ENCODE results near the gene MEX3D. TPM values are rescaled to one million over a fixed set of nuclear protein-coding genes. Genes with fewer than 3 reads are reported as not detected.

The MEX3D gene
- total RNA-seq, 1 donor from 2014 or later = 6.4 TPM

DNA sequence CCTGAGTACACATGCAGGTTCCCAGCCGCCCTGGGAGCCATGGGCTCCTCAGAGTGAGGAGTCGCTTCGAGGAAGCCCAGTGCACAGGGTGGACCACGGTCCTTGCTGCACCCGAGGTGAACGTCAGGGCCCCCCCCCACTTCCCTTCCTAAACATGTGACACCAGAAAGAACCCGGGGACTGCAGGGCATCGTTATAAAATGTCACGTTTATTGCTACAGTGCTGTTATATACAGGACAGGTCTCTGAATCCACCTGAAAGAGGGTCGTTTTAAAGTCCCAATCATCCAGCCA is 40.9 kb upstream of the MEX3D start:
- Histone ChIP-seq H3K36me3 (peaks cover 36% of the 10 kb centered on the region), H3K27me3 (ENCODE audit: low read depth) (no peaks in the 10 kb centered on the region), H3K9me3 (replicated peaks) (no peaks in the 10 kb centered on the region), H3K4me3 (no peak overlapping the region), H3K27ac (replicated peaks) (no peak overlapping the region), H3K4me1 (peaks cover 24% of the 10 kb centered on the region)
- intact Hi-C loops (cut with micrococcal nuclease) = no loop called here
- TF ChIP-seq, protein P1, sequence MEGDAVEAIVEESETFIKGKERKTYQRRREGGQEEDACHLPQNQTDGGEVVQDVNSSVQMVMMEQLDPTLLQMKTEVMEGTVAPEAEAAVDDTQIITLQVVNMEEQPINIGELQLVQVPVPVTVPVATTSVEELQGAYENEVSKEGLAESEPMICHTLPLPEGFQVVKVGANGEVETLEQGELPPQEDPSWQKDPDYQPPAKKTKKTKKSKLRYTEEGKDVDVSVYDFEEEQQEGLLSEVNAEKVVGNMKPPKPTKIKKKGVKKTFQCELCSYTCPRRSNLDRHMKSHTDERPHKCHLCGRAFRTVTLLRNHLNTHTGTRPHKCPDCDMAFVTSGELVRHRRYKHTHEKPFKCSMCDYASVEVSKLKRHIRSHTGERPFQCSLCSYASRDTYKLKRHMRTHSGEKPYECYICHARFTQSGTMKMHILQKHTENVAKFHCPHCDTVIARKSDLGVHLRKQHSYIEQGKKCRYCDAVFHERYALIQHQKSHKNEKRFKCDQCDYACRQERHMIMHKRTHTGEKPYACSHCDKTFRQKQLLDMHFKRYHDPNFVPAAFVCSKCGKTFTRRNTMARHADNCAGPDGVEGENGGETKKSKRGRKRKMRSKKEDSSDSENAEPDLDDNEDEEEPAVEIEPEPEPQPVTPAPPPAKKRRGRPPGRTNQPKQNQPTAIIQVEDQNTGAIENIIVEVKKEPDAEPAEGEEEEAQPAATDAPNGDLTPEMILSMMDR (IDR thresholded peaks at IDR 0.05; ENCODE audit: borderline replicate concordance) = no peak
- DNase-seq = no peak

DNA sequence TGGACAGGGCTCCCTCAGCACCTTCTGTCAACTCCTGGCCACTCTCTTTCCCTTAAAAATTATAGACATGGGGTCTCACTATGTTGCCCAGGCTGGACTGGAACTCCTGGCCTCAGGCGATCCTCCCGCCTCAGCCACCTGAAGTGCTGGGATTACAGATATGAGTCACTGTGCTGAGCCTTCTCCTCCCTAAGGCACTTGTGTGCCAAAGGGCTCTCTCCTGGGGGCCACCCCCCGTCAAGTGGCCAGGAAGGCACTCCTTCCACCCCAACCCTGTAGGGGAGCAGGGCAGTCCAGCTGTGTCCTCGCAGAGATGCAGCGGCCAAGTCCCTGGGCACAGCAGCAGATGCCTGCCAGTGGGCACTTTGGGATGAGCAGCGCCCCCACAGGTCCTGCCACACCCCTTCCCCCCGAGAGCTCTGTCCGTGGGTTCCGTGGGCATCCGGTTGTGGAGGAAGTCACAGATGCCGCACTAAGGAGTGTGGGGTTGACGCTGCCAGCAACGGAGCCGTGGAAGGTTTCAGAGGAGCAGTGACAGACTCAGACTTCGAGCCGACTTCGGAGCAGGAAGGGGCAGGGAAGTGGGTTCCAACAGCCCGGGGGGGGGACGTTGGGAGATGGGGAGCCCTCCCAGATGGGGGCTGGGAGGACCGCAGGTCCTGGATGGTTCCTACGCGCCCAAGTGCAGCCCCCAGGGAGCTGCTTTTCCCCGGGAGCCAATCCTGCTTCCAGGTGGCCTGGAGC is 40.4 kb upstream of the MEX3D start:
- Histone ChIP-seq H3K27ac (replicated peaks) (no peak overlapping the region), H3K36me3 (peaks cover 32% of the 10 kb centered on the region), H3K4me1 (peaks cover 30% of the 10 kb centered on the region), H3K27me3 (ENCODE audit: low read depth) (no peaks in the 10 kb centered on the region), H3K9me3 (replicated peaks) (no peaks in the 10 kb centered on the region), H3K4me3 (no peak overlapping the region)
- intact Hi-C loops (cut with micrococcal nuclease) = no loop called here
- DNase-seq = no peak
- TF ChIP-seq, protein P1 (IDR thresholded peaks at IDR 0.05; ENCODE audit: borderline replicate concordance) = no peak

DNA sequence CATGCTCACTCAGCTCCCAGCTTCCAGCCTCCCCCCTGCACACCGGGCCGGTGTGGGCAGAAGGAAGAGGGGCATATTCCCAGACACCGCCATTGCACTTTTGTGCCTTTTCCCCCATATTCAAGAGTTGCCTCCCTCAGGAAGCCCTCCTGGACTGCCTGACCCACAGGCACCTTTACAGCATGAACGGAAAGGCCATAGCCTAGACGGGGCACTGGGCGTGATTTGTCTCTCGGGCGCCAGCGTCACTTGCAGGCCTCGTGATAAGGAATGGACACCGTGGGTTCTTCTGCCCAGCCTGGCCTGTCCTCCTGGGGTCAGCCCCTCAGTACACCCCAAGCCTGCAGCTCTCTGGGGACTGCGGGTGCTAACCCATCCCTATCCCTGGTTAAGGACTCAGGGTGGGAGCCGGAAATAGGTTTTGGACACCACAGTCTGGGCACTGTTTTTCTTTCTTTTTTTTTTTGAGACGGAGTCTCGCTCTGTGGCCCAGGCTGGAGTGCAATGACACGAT is 38.1 kb upstream of the MEX3D start:
- Histone ChIP-seq H3K27me3 (ENCODE audit: low read depth) (no peaks in the 10 kb centered on the region), H3K27ac (replicated peaks) (peak overlapping the region; percentile 97), H3K4me3 (peak overlapping the region; percentile 90), H3K4me1 (peaks cover 47% of the 10 kb centered on the region), H3K9me3 (replicated peaks) (no peaks in the 10 kb centered on the region), H3K36me3 (peaks cover 18% of the 10 kb centered on the region)
- TF ChIP-seq, protein P1 (IDR thresholded peaks at IDR 0.05; ENCODE audit: borderline replicate concordance) = no peak
- no peak for DNase-seq
- intact Hi-C loops (cut with micrococcal nuclease) = no loop called here

DNA sequence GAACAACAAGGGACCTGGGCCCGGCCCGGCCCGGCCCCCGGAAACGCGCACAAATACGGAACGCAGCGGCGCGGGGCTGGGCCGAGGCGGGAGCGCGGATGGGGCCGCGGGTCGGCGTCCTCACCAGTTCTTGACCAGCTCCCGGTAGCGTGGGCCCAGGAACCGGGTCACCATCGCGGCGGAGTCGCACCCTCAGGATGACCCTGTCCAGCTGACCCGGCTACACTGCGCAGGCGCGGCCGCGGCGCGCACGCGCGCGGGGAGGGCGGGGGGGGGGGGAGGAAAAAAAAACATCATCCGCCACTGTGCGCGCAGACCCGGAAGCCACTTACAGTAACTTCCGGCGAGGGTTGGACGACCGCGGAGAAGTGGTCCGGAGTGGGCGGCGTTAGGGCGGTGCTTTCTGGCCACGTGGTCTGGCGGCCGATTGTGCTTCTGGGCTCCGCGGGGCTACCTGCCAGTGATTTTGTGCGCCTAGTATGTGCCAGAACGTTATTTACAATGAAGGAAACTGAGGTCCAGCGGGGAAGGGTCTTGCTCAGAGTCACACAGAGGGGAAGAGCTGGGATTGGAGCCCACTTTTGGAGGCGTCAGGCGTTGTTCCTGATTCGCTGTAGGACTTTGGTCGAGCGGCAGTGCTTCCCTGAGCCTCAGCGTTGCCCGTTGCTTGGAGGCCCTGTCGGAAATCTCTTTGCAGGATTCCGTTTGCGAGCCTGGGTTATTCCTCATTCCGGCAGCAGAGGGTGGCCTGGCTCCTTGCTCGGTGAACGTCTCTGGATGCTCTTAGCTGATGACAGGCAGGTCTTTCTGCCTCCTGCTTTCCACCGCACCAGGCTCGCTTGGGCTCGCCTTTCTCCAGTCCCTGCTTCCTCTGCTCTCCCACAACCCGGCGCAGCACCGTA is 37.4 kb upstream of the MEX3D start, which contains the start of gene UQCR11:
TSS of gene UQCR11 (minus strand) at position 227 of the 902 bp plus-strand sequence. CDS start at position 174, 53 bp downstream.
- TF ChIP-seq, protein P1 (IDR thresholded peaks at IDR 0.05; ENCODE audit: borderline replicate concordance) = peak; percentile 70
- Histone ChIP-seq H3K27me3 (ENCODE audit: low read depth) (no peaks in the 10 kb centered on the region), H3K4me3 (peak within 1 kb of the TSS; percentile 90), H3K9me3 (replicated peaks) (no peaks in the 10 kb centered on the region), H3K36me3 (peaks cover 13% of the 10 kb centered on the region), H3K27ac (replicated peaks) (peak within 1 kb of the TSS; percentile 97), H3K4me1 (peaks cover 47% of the 10 kb centered on the region)
- intact Hi-C loops (cut with micrococcal nuclease) = no loop called here
- DNase-seq = peak; percentile 97

DNA sequence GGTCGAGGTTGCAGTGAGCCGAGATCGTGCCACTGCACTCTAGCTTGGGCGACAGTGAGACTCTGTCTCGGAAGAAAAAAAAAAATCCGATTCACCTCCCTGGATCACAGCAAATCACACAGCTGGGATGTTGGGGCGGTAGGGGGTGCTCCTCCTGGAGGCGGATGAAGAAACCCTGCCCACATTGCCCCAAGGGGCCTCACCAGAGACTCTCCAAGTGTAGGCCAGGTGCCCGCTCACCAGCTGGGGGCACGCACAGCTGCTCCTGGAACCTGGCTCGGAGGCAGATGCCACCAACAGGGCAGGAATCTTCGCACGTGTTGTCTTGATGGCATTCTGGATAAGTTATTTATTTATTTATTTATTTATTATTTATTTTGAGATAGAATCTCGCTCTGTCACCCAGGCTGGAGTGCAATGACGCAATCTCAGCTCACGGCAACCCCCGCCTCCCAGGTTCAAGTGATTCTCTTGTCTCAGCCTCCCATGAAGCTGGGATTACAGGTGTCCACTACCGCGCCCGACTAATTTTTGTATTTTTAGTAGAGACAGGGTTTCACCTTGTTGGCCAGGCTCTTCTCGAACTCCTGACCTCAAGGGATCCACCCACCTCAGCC is 34.1 kb upstream of the MEX3D start:
- intact Hi-C loops (cut with micrococcal nuclease) = no loop called here
- Histone ChIP-seq H3K27ac (replicated peaks) (no peak overlapping the region), H3K27me3 (ENCODE audit: low read depth) (no peaks in the 10 kb centered on the region), H3K36me3 (peaks cover 37% of the 10 kb centered on the region), H3K9me3 (replicated peaks) (no peaks in the 10 kb centered on the region), H3K4me1 (peaks cover 47% of the 10 kb centered on the region), H3K4me3 (no peak overlapping the region)
- TF ChIP-seq, protein P1 (IDR thresholded peaks at IDR 0.05; ENCODE audit: borderline replicate concordance) = no peak
- no peak for DNase-seq
